Measurements from ENCODE around the gene MBP. TPM values are rescaled to one million over a fixed set of nuclear protein-coding genes. Genes with fewer than 3 reads are reported as not detected.

MBP gene
- total RNA-seq, 4 donors from 2014 or later, result 23.2 to 34.7 (median 28.2) TPM

- peak; percentile 18 for ATAC-seq
- H3K4me1 ChIP-seq, result peaks cover 3 to 78% (median 16%) of the 10 kb centered on the region in 3 donors
Measured at GRCh38 chr18:77133051-77133834, 660 bp upstream of the MBP start.

GRCh38 chr18:77131652-77132368, 773 bp downstream of the MBP start:
- H3K4me3 ChIP-seq, result peak overlapping the region; percentile 67 to 90
- H3K27ac ChIP-seq, result peak overlapping the region; percentile 47 to 91 (median 91)
- no peaks in the 10 kb centered on the region for H3K9me3 ChIP-seq
- ATAC-seq, result peak; percentile 64
- WGBS, 2 donors (ENCODE audit: low coverage in 1 of 2), result 4% methylated on average over 4 of the region's 76 CpGs; no CpG with 5 or more reads in 1 of the 2 donors
- H3K4me1 ChIP-seq, result peaks cover 0 to 81% (median 16%) of the 10 kb centered on the region in 3 donors
- H3K27me3 ChIP-seq, result peaks cover 22% of the 10 kb centered on the region
- TF ChIP-seq POLR2A (IDR thresholded peaks at IDR 0.05) (peak; percentile 29 to 38), POLR2AphosphoS5 (IDR thresholded peaks at IDR 0.05) (no peak), CTCF (IDR thresholded peaks at IDR 0.05) (peak in 1 of 4 experiments; percentile 8)
- no peaks in the 10 kb centered on the region for H3K36me3 ChIP-seq

More at GRCh38 chr18:77133051-77133834, 660 bp upstream of the MBP start:
- Histone ChIP-seq H3K27me3 (peaks cover 22% of the 10 kb centered on the region), H3K36me3 (no peaks in the 10 kb centered on the region), H3K4me3 (peak overlapping the region; percentile 67 to 90), H3K27ac (peak overlapping the region; percentile 47 to 91 (median 91)), H3K9me3 (no peaks in the 10 kb centered on the region)
- TF ChIP-seq EP300 (IDR thresholded peaks at IDR 0.05), result no peak
- TF ChIP-seq CTCF (IDR thresholded peaks at IDR 0.05), result no peak
- no peak for TF ChIP-seq POLR2A (IDR thresholded peaks at IDR 0.05)
- TF ChIP-seq POLR2AphosphoS5 (IDR thresholded peaks at IDR 0.05), result no peak
- WGBS, 2 donors (ENCODE audit: low coverage in 1 of 2), result 72 to 92% methylated on average over 10 to 11 of the region's 44 CpGs

GRCh38 chr18:77131100-77131651, 1.4 kb downstream of the MBP start:
- Histone ChIP-seq H3K27ac (peak overlapping the region; percentile 47 to 91 (median 91)), H3K27me3 (peaks cover 22% of the 10 kb centered on the region), H3K36me3 (no peaks in the 10 kb centered on the region), H3K4me1 (peaks cover 0 to 83% (median 16%) of the 10 kb centered on the region in 3 donors), H3K4me3 (peak overlapping the region; percentile 67 to 90), H3K9me3 (no peaks in the 10 kb centered on the region)
- TF ChIP-seq CTCF (IDR thresholded peaks at IDR 0.05), result no peak
- TF ChIP-seq EP300 (IDR thresholded peaks at IDR 0.05), result no peak
- TF ChIP-seq POLR2A (IDR thresholded peaks at IDR 0.05), result no peak
- no peak for TF ChIP-seq POLR2AphosphoS5 (IDR thresholded peaks at IDR 0.05)
- no peak for ATAC-seq
- 33 to 70% methylated on average over 2 to 10 of the region's 31 CpGs for WGBS, 2 donors (ENCODE audit: low coverage in 1 of 2)

- ATAC-seq, result no peak
- peak overlapping the region in 2 of 4 donors; percentile 91 for H3K27ac ChIP-seq
- peaks cover 0 to 88% (median 16%) of the 10 kb centered on the region in 3 donors for H3K4me1 ChIP-seq
- WGBS, 2 donors (ENCODE audit: low coverage in 1 of 2), result 62 to 84% methylated on average over 15 to 26 of the region's 27 CpGs
- H3K27me3 ChIP-seq, result peaks cover 22% of the 10 kb centered on the region
- H3K9me3 ChIP-seq, result no peaks in the 10 kb centered on the region
- no peaks in the 10 kb centered on the region for H3K36me3 ChIP-seq
- peak overlapping the region in 1 of 2 donors; percentile 90 for H3K4me3 ChIP-seq
- TF ChIP-seq EP300 (IDR thresholded peaks at IDR 0.05) (no peak), CTCF (IDR thresholded peaks at IDR 0.05) (no peak), POLR2AphosphoS5 (IDR thresholded peaks at IDR 0.05) (no peak), POLR2A (IDR thresholded peaks at IDR 0.05) (no peak)
Measured at GRCh38 chr18:77130229-77131099, 2.1 kb downstream of the MBP start.
